KOPT-K1 (cell line): ENCODE measurements around the gene VAT1.
"Not testable (repeated sequence)": the region's sequence is repeated elsewhere in the genome, so short reads cannot be mapped to it uniquely, and the experiment has no call there.

Source experiments
- H3K27ac ChIP-seq: fragments of 200-600 bp; sonication (generic); 2 replicates; pipeline ENCODE4 v1.5.1; 2016; ENCODE audit warnings: antibody characterized with exemption, mild to moderate bottlenecking, low read depth, low read length; ENCODE audit not compliant: poor library complexity, severe bottlenecking
- H3K36me3 ChIP-seq: fragments of 200-600 bp; sonication (generic); 2 replicates; pipeline ENCODE4 v1.5.1; 2017; ENCODE audit warnings: antibody characterized with exemption, mild to moderate bottlenecking, low read length, moderate library complexity; ENCODE audit not compliant: insufficient read depth
- H3K9me3 ChIP-seq: fragments of 200-600 bp; sonication (generic); 2 replicates; pipeline ENCODE4 v1.5.1; 2017; ENCODE audit warnings: antibody characterized with exemption, low read length, mild to moderate bottlenecking; ENCODE audit not compliant: insufficient read depth, poor library complexity, severe bottlenecking

Gene VAT1

GRCh38 chr17:42975701-42976100 lies 46.5 kb downstream of the VAT1 start:
- not testable (repeated sequence) for H3K27ac ChIP-seq, H3K36me3 ChIP-seq, H3K9me3 ChIP-seq

- no peak overlapping the region for H3K27ac ChIP-seq
- H3K9me3 ChIP-seq: no peaks in the 10 kb centered on the region
- H3K36me3 ChIP-seq: no peaks in the 10 kb centered on the region
These were observed 46.9 kb downstream of the VAT1 start for GRCh38 chr17:42975265-42975664.

DNA sequence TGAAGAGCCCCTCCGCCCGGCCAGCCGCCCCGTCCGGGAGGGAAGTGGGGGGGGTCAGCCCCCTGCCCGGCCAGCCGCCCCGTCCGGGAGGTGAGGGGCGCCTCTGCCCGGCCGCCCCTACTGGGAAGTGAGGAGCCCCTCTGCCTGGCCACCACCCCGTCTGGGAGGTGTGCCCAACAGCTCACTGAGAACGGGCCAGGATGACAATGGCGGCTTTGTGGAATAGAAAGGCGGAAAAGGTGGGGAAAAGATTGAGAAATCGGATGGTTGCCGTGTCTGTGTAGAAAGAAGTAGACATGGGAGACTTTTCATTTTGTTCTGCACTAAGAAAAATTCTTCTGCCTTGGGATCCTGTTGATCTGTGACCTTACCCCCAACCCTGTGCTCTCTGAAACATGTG lies 48.9 kb downstream of the VAT1 start:
- not testable (repeated sequence) for H3K9me3 ChIP-seq, H3K27ac ChIP-seq, H3K36me3 ChIP-seq

DNA sequence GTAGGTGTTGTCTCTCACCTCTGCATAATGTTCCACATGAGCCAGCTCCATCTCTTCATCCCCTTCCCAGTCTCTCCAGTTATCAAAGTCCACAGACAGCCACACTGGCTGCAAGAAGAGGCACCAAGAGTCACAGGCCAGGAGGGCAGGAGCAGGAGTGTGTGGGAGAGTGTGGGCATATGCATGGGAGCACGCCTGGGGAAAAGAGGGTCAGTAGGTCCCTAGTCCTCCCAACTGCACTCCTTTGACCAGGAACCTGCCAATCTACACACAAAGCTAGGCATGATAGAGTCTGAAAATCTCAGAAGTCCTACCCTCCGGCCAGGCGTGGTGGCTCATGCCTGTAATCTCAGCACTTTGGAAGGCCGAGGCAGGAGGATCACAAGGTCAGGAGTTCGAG lies 50.6 kb downstream of the VAT1 start:
- H3K36me3 ChIP-seq: no peaks in the 10 kb centered on the region
- H3K9me3 ChIP-seq: no peaks in the 10 kb centered on the region
- no peak overlapping the region for H3K27ac ChIP-seq

DNA sequence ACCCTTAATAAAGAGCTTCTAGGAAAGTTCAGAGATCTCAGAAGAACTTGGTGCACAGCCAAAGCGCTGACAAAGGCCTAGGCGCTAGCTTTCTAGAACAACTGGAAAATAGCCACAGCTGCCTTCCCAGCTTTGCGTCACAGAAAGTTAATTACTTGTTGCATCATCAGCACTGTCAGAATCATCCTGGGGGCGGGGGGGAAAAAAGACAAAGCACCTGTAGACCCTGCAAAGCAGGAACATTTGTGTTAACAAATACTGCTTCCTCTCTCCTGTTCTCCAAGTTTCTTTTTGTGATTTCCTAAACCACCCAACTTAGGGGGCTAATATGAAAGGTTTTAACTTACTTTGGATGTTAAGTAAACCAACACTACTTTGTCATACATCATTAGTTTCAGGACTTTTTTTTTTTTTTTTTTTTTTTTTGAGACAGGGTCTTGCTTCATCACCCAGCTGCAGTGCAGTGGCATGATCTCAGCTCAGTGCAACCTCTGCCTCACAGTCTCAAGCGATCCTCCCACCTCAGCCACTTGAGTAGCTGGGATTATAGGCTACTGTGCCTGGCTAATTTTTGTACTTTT lies 53.1 kb downstream of the VAT1 start:
- H3K9me3 ChIP-seq: no peaks in the 10 kb centered on the region
- H3K36me3 ChIP-seq: no peaks in the 10 kb centered on the region
- no peak overlapping the region for H3K27ac ChIP-seq

- Histone ChIP-seq H3K36me3 (no peaks in the 10 kb centered on the region), H3K9me3 (no peaks in the 10 kb centered on the region), H3K27ac (no peak overlapping the region)
These were observed 54.3 kb downstream of the VAT1 start for GRCh38 chr17:42967925-42968324.
